GM04503 (cell line): ENCODE data around the gene PDE4DIP.
"Not testable (repeated sequence)": the region's sequence is repeated elsewhere in the genome, so short reads cannot be mapped to it uniquely, and the experiment has no call there.

Experiments used
- DNase-seq: peaks from one replicate; pipeline ENCODE4 v3.0.0-alpha.2; 2012; ENCODE audit warnings: low read depth

The PDE4DIP gene

GRCh38 chr1:148975866-148976537 is 131.8 kb downstream of the PDE4DIP start:
- not testable (repeated sequence) for DNase-seq

GRCh38 chr1:148977785-148978184 is 133.6 kb downstream of the PDE4DIP start:
- not testable (repeated sequence) for DNase-seq

GRCh38 chr1:148989378-148989777 is 145.2 kb downstream of the PDE4DIP start:
- DNase-seq: not testable (repeated sequence)

GRCh38 chr1:148990233-148990788 is 146.1 kb downstream of the PDE4DIP start:
- DNase-seq: not testable (repeated sequence)

DNA sequence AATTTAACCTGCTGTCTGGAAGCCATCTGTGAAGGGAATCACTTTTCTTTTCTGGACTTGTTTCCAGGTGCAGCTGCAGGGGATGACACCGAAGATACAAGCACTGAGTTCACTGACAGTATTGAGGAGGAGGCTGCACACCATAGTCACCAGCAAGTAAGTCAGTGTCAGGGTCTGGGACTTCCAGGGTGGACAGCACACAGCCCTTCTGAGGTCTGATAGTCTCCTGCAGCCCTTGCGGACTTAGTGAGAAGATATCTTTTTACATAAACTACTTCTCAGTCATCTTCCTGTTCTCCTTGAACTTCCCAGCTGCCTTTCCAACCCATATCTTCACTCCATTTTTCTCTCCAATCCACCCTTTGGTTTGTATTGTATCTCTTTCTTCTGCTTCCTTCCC is 147.6 kb downstream of the PDE4DIP start:
- not testable (repeated sequence) for DNase-seq

GRCh38 chr1:148992364-148992763 is 148.1 kb downstream of the PDE4DIP start:
- not testable (repeated sequence) for DNase-seq

GRCh38 chr1:148996449-148997224 is 152.4 kb downstream of the PDE4DIP start:
- DNase-seq: not testable (repeated sequence)

DNA sequence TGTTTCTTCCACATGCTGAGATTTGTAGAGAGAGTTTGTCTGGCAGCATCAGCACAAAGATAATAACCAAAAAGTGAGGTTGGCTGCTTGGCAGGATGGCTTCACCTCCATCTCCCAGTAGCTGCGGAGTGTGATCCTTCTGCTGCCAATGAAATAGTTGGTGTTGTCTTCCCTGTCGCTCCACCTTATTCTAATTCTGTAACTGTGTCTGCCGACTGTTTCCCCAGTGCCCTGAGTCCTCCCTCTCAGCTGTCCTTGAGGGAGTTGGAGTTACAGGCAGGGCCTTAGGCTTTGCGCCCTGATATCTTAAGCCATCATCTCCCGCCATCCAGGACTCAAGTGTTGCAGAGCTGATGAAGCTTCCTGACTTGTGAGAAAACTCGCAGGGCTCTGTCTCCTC is 153.2 kb downstream of the PDE4DIP start:
- not testable (repeated sequence) for DNase-seq

GRCh38 chr1:149002664-149003063 is 158.4 kb downstream of the PDE4DIP start:
- not testable (repeated sequence) for DNase-seq

DNA sequence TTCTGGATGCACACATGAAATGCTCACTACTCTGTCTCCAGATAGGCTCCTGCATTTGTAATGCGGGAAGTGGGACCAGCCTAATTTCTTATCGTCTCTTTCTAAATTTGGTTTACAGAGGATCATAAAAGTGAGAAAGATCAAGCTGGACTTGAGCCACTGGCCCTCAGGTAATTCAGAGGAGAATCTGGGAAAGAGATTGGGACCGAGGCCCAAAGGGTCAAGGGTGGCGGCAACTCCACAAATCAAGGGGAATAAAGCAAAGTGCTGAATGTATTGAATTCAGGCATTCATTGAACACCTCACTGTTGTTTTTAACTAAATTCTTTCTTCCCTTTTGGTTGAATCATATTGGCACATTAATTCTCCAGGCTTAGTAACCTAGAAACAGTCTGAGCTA is 164.1 kb downstream of the PDE4DIP start:
- not testable (repeated sequence) for DNase-seq

DNA sequence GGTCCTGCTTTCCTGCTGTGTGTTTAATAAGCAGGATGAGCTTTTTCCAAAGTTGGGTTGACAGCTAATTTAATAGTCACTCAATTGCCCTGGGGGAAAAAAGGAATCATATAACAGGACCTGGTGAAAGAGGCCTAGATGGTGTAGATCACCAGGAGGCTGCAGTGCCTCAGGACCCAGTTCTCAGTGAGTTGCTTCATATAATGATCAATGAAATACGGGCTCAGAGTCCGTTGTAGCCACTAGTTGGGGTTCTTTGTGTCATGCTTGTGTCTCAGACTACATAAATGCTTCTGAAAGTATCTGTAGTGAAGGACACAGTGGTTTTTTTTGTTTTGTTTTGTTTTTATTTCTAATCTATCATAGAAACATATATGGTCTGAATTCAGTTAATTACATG is 164.5 kb downstream of the PDE4DIP start:
- not testable (repeated sequence) for DNase-seq

DNA sequence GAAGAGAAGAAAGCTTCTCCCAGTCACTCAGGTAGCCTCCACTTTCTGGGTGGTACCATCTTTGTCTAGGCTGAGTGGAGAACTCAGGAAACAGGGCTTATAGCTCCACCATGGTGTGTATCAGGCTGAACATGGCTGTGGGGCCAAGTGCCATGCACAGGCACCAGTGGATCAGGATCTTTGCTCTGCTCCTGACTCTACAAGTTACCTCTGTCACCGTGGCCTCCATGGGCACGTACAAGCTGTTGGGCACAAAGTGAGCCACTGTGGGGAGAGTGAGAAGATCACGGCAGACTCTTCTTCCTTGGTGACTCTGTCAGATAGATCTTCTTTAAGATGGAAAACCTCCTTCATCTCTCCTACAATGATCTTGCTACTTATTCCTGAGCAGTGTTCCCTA is 165.5 kb downstream of the PDE4DIP start:
- DNase-seq: not testable (repeated sequence)

DNA sequence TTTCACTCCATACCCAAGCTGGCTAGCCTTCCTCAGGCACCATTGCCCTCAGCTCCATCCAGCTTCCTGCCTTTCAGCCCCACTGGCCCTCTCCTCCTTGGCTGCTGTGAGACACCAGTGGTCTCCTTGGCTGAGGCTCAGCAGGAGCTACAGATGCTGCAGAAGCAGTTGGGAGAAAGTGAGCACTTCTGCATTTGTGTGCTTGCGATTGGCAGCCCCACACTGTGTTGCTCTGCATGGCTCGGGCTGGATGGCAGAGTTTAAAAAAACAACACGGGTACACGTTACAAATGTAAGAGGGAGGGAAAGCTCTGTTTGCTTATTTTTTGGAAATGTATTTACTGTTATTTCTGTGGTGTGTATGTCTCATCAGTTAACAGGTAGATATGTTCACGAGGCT is 168.4 kb downstream of the PDE4DIP start:
- not testable (repeated sequence) for DNase-seq

- not testable (repeated sequence) for DNase-seq
These were observed 169.3 kb downstream of the PDE4DIP start for GRCh38 chr1:149013513-149013912.

DNA sequence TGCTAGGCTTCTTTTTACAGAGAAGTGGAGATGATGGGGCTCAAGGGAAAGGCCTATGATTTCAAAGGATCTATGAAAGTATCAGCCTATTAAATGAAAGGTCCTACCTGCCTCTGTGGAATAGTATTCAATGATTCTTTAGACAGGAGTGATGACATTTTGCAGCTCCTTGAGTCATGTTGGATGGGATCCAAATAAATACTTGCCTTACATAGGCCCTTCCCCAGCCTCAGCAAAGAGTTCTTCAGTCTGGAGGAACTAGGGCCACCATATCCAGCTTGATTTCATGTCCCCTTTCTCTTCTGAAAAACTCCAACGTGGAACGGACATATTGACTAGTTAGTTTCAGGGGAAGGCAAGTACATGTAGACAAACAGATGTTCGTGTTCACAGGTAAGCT is 171.3 kb downstream of the PDE4DIP start:
- not testable (repeated sequence) for DNase-seq

DNA sequence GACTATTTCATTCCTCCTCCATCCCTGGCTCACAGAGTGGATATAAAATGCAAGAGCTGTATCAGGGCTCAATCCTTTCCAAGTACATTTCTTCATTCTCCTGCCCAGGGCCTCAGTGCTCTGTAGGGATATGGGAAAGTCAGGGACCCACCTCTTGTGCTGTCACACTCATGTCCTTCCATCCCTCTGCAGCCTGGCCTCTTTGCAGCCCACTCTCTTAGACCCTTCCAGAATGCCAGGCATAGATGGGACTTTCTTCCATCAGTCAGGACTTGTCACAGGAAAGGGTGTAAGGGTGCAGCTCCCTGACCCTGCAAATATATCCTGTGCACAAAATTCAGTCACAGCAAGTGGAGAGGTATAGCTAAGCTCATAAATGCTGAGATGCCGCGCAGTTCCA is 172.4 kb downstream of the PDE4DIP start:
- DNase-seq: not testable (repeated sequence)

- DNase-seq: not testable (repeated sequence)
These were observed 174.3 kb downstream of the PDE4DIP start for GRCh38 chr1:149018577-149018976.

GRCh38 chr1:149024327-149024726 is 180.1 kb downstream of the PDE4DIP start:
- not testable (repeated sequence) for DNase-seq

GRCh38 chr1:149033916-149034315 is 189.7 kb downstream of the PDE4DIP start:
- not testable (repeated sequence) for DNase-seq

DNA sequence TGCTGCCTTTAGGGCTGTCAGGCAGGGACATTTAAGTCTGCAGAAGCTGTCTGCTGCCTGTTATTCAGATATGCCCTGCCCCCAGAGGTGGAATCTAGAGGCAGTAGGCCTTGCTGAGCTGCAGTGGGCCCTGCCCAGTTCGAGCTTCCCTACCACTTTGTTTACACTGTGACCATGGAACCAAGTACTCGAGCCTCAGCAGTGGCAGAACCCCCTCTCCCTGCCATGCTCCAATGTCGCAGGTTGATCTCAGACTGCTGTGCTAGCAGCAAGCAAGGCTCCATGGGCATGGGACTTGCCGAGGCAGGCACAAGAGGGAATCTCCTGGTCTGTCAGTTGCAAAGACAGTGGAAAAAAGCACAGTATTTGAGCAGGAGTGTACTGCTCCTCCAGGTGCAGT is 198.8 kb downstream of the PDE4DIP start:
- not testable (repeated sequence) for DNase-seq

DNA sequence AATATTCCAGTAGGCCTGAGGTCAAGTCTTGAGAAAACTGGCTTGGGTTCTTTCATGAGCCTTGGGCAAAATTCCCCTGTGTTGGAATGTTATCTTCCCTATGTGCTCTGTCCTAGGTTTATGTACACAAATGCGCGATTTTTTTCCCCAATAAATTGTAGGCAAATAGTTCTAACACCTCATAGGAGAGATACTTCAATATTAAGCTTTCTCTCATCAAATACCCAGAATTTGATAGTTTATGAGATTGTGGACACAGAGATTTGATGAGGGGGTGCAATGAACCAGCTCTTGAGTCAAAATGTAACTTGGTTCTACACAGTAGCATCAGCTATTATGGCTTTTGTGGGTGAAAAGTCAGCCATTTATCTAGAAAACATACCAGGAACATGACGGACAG is 220.4 kb downstream of the PDE4DIP start:
- not testable (repeated sequence) for DNase-seq

DNA sequence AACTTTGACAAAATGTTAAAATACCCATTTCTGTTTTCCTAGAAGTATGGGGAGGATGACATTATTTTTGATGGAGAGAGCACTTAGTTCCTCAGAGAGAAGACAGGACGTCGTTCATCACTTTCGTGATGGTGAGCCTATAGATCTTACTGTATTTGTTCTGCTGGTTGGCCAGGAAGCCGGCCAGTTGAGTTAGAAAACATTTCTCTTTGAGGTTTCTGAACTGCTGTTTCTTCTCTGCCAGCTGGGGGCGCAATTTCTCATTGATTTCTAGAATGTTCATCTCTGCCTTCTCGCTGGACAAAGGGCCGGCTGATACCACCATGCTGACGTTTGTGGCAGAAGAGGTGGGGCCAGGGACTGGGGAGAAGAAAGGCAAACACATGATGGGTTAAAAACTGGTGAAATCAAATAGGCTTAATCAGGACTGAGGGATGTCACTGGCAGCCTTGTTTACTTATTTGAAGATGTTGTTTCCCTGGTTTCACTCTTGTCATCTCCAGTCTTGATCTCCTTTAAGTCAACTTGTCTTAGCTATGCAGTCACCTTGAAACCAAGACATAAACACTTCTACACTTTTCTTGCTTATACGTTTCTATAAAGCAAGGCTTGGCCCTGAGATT is 231.4 kb downstream of the PDE4DIP start:
- DNase-seq: not testable (repeated sequence)
